Uterus (tissue), 4 donors: ENCODE results near the gene GNG11. TPM values are rescaled to one million over a fixed set of nuclear protein-coding genes. Genes with fewer than 3 reads are reported as not detected.
"Not testable (repeated sequence)": the region's sequence is repeated elsewhere in the genome, so short reads cannot be mapped to it uniquely, and the experiment has no call there.

Experiments
- DNase-seq, 2 donors: peaks; one replicate each; pipeline ENCODE4 v3.0.0-alpha.2; 2019 to 2020
- H3K27ac ChIP-seq, 2 donors: fragments of 200-600 bp; sonication (generic); 1 replicate in 1 of 2; 2 replicates in 1 of 2; pipeline ENCODE4 v1.5.1; 2016 to 2018
- H3K27me3 ChIP-seq, 2 donors: fragments of 200-600 bp; sonication (generic); one replicate each; pipeline ENCODE4 v1.5.1; 2018 to 2019; ENCODE audit warnings: control low read depth in 1 of 2
- H3K36me3 ChIP-seq, 2 donors: fragments of 200-600 bp; sonication (generic); one replicate each; pipeline ENCODE4 v1.5.1; 2019; ENCODE audit warnings: control low read depth in 1 of 2
- H3K4me1 ChIP-seq, 2 donors: fragments of 200-600 bp; sonication (generic); one replicate each; pipeline ENCODE4 v1.5.1; 2018 to 2019; ENCODE audit warnings: control low read depth in 1 of 2
- H3K4me3 ChIP-seq, 2 donors: fragments of 200-600 bp; sonication (generic); 1 replicate in 1 of 2; 2 replicates in 1 of 2; pipeline ENCODE4 v1.5.1; 2018 to 2019; ENCODE audit warnings: mild to moderate bottlenecking in 1 of 2
- H3K9me3 ChIP-seq, 2 donors: fragments of 200-600 bp; sonication (generic); one replicate each; pipeline ENCODE4 v1.5.1; 2019; ENCODE audit warnings: control low read depth in 1 of 2
- CTCF ChIP-seq, 4 experiments: fragments of 200-600 bp in 2 of 4; fragments of 450-650 bp in 2 of 4; sonication (generic) in 2 of 4; IDR thresholded peaks; one replicate each; pipeline ENCODE4 v1.5.1; 2016 to 2019; ENCODE audit warnings: antibody characterized with exemption in 4 of 4, mild to moderate bottlenecking in 2 of 4, moderate library complexity in 1 of 4
- POLR2A ChIP-seq, 2 donors: fragments of 450-650 bp; IDR thresholded peaks; one replicate each; pipeline ENCODE4 v1.6.1; 2016; ENCODE audit warnings: antibody characterized with exemption in 2 of 2, mild to moderate bottlenecking in 1 of 2, moderate library complexity in 1 of 2
- intact Hi-C: fragments of 100-400 bp; cut with DNase I; formaldehyde crosslinking; loops from one replicate; pipeline ENCODE4 v1.15.1; 2023; ENCODE audit warnings: low total_unique reads
- total RNA-seq, 4 donors: library from RNA; depleted of rRNA in 3 of 4; stranded (reverse); fragments of >200 nt in 3 of 4; gene quantifications; one replicate each; pipeline versions ENCODE4 v1.1.0 to v1.2.4, GENCODE V29; 2014 to 2023
- donor health status: DM: yes; HTN: yes; CAD: no.

The GNG11 gene
- total RNA-seq, 4 donors from 2014 or later: 33.0 to 75.9 (median 49.0) TPM

- TF ChIP-seq CTCF (IDR thresholded peaks at IDR 0.05) (no peak), POLR2A (IDR thresholded peaks at IDR 0.05) (no peak)
- no peak for DNase-seq
- Histone ChIP-seq H3K27me3 (no peaks in the 10 kb centered on the region), H3K4me3 (no peak overlapping the region), H3K9me3 (no peaks in the 10 kb centered on the region), H3K4me1 (peaks cover 0 to 12% of the 10 kb centered on the region in 2 donors), H3K27ac (peak overlapping the region; percentile 64 to 78), H3K36me3 (no peaks in the 10 kb centered on the region)
- intact Hi-C loops: no loop called here
Observed at GRCh38 chr7:93913197-93913596, 8.3 kb upstream of the GNG11 start.

- TF ChIP-seq POLR2A (IDR thresholded peaks at IDR 0.05): no peak
- no peak for TF ChIP-seq CTCF (IDR thresholded peaks at IDR 0.05)
- Histone ChIP-seq H3K9me3 (no peaks in the 10 kb centered on the region), H3K27me3 (no peaks in the 10 kb centered on the region), H3K36me3 (no peaks in the 10 kb centered on the region), H3K4me1 (peaks cover 0 to 8% of the 10 kb centered on the region in 2 donors), H3K4me3 (no peak overlapping the region), H3K27ac (peak overlapping the region; percentile 64 to 78)
- intact Hi-C loops: no loop called here
- no peak for DNase-seq
Observed at GRCh38 chr7:93914581-93915066, 6.9 kb upstream of the GNG11 start.

- H3K4me1 ChIP-seq, H3K36me3 ChIP-seq, H3K4me3 ChIP-seq, H3K9me3 ChIP-seq, DNase-seq, H3K27me3 ChIP-seq, intact Hi-C loops: not testable (repeated sequence)
- peak overlapping the region; percentile 64 to 78 for H3K27ac ChIP-seq
Observed at GRCh38 chr7:93915206-93915842, 6.2 kb upstream of the GNG11 start.

- DNase-seq, intact Hi-C loops, H3K4me1 ChIP-seq, H3K36me3 ChIP-seq, H3K9me3 ChIP-seq, H3K27me3 ChIP-seq, H3K4me3 ChIP-seq: not testable (repeated sequence)
- H3K27ac ChIP-seq: peak overlapping the region; percentile 64 to 78
Observed at GRCh38 chr7:93915888-93916287, 5.6 kb upstream of the GNG11 start.

- H3K9me3 ChIP-seq, H3K27me3 ChIP-seq, H3K4me1 ChIP-seq, H3K36me3 ChIP-seq, intact Hi-C loops, DNase-seq, H3K4me3 ChIP-seq: not testable (repeated sequence)
- peak overlapping the region; percentile 64 to 78 for H3K27ac ChIP-seq
Observed at GRCh38 chr7:93916315-93916714, 5.2 kb upstream of the GNG11 start.

- no peaks in the 10 kb centered on the region for H3K27me3 ChIP-seq
- no peaks in the 10 kb centered on the region for H3K36me3 ChIP-seq
- no peaks in the 10 kb centered on the region for H3K9me3 ChIP-seq
- DNase-seq: no peak
- no peaks in the 10 kb centered on the region for H3K4me1 ChIP-seq
- TF ChIP-seq CTCF (IDR thresholded peaks at IDR 0.05): no peak
- TF ChIP-seq POLR2A (IDR thresholded peaks at IDR 0.05): no peak
- intact Hi-C loops: no loop called here
- H3K27ac ChIP-seq: peak overlapping the region; percentile 98
- peak overlapping the region; percentile 76 to 81 for H3K4me3 ChIP-seq
Observed at GRCh38 chr7:93920496-93921182, 896 bp upstream of the GNG11 start.
